Stomach (tissue), 9 donors: ENCODE measurements around the gene KLHL40. TPM values are rescaled to one million over a fixed set of nuclear protein-coding genes. Genes with fewer than 3 reads are reported as not detected.

Experiments used
- DNase-seq, 2 donors: peaks; one replicate each; pipeline versions ENCODE4 v3.0.0 to v3.0.0-alpha.2; 2013 to 2019
- H3K27ac ChIP-seq, 5 donors: fragments of 200-600 bp in 4 of 5; sonication (generic) in 4 of 5; one replicate each; pipeline ENCODE4 v1.5.1; 2013 to 2019; ENCODE audit warnings: mild to moderate bottlenecking in 1 of 5, moderate library complexity in 1 of 5
- H3K27me3 ChIP-seq, 3 donors: fragments of 200-600 bp; sonication (generic); one replicate each; pipeline ENCODE4 v1.5.1; 2017 to 2019; ENCODE audit warnings: mixed run types in 1 of 3
- H3K36me3 ChIP-seq, 4 donors: fragments of 200-600 bp; sonication (generic); 1 replicate in 3 of 4; 2 replicates in 1 of 4; pipeline ENCODE4 v1.5.1; 2016 to 2019
- H3K4me1 ChIP-seq, 4 donors: fragments of 200-600 bp; sonication (generic); one replicate each; pipeline ENCODE4 v1.5.1; 2016 to 2019
- H3K4me3 ChIP-seq, 4 donors: fragments of 200-600 bp; sonication (generic) in 3 of 4; one replicate each; pipeline ENCODE4 v1.5.1; 2016 to 2019; ENCODE audit warnings: mild to moderate bottlenecking in 1 of 4
- H3K9me3 ChIP-seq, 4 donors: fragments of 200-600 bp; sonication (generic); one replicate each; pipeline ENCODE4 v1.5.1; 2016 to 2019
- EP300 ChIP-seq: sonication (generic); formaldehyde crosslinking; IDR thresholded peaks from one replicate; pipeline ENCODE4 v1.6.1; 2017; ENCODE audit warnings: antibody characterized with exemption
- POLR2A ChIP-seq, 4 donors: fragments of 450-650 bp; IDR thresholded peaks; one replicate each; pipeline ENCODE4 v1.6.1; 2016; ENCODE audit warnings: antibody characterized with exemption in 4 of 4, control low read depth in 2 of 4, mild to moderate bottlenecking in 1 of 4, moderate library complexity in 1 of 4
- POLR2AphosphoS5 ChIP-seq, 3 donors: sonication (generic); formaldehyde crosslinking; IDR thresholded peaks; one replicate each; pipeline ENCODE4 v1.6.1; 2016; ENCODE audit warnings: antibody characterized with exemption in 3 of 3
- WGBS, 5 donors: extraction: QIAGEN DNeasy Blood & Tissue Kit in 3 of 5; methylation state at CpG; one replicate each; pipeline versions ENCODE4 v1.1.5 to v1.1.7; 2013 to 2018; 5-methylcytosine and 5-hydroxymethylcytosine counted together
- intact Hi-C: fragments of 100-400 bp; cut with DNase I; formaldehyde crosslinking; loops from one replicate; pipeline ENCODE4 v1.15.1; 2023; ENCODE audit warnings: low total_unique reads
- polyA plus RNA-seq, 3 donors: library from polyadenylated mRNA; stranded (reverse); fragments of 200-250 nt; gene quantifications; one replicate each; pipeline ENCODE4 v1.2.3, GENCODE V29; 2013
- total RNA-seq, 5 donors: library from RNA; depleted of rRNA; stranded (reverse); fragments of >200 nt; gene quantifications; one replicate each; pipeline versions ENCODE4 v1.1.0 to v1.2.3, GENCODE V29; 2014 to 2016
- TF ChIP-seq, protein P1 (sequence below), 7 experiments: fragments of 450-650 bp in 4 of 7; fragments of 200-600 bp in 3 of 7; sonication (generic) in 3 of 7; IDR thresholded peaks; one replicate each; pipeline ENCODE4 v1.5.1; 2016 to 2019; ENCODE audit warnings: antibody characterized with exemption in 7 of 7, control low read depth in 2 of 7, mild to moderate bottlenecking in 1 of 7
- donor health status: healthy with polysubstance abuse.
- donor health status: Bipolar disorder and iron deficiency.
- donor health status: healthy.

KLHL40 gene
- total and polyA plus RNA-seq, 8 donors, result 0.05 to 2.0 (median 0.18) TPM; not detected in 5

DNA sequence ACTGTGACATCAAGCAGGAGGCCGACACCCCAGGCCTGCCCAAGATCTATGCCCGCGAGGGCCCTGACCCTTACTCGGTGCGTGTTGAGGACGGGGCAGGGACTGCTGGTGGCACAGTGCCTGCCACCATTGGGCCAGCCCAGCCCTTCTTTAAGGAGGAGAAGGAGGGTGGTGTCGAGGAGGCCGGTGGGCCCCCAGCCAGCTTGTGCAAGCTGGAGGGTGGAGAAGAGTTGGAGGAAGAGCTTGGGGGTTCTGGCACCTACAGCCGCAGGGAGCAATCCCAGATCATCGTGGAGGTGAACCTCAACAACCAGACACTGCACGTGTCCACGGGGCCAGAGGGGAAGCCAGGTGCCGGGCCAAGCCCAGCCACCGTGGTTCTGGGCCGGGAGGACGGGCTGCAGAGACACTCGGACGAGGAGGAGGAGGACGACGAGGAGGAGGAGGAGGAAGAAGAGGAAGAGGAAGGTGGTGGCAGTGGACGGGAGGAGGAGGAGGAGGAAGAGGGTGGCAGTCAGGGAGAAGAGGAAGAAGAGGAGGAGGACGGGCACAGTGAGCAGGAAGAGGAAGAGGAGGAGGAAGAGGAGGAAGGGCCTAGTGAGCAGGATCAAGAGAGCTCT, 26.5 kb upstream of the KLHL40 start:
- peaks cover 18 to 59% (median 38%) of the 10 kb centered on the region in 4 donors for H3K4me1 ChIP-seq
- H3K36me3 ChIP-seq, result peaks cover 11 to 61% (median 38%) of the 10 kb centered on the region in 4 donors
- no peak for DNase-seq
- H3K27me3 ChIP-seq, result no peaks in the 10 kb centered on the region
- H3K9me3 ChIP-seq, result no peaks in the 10 kb centered on the region
- TF ChIP-seq EP300, result no peak
- TF ChIP-seq, protein P1, sequence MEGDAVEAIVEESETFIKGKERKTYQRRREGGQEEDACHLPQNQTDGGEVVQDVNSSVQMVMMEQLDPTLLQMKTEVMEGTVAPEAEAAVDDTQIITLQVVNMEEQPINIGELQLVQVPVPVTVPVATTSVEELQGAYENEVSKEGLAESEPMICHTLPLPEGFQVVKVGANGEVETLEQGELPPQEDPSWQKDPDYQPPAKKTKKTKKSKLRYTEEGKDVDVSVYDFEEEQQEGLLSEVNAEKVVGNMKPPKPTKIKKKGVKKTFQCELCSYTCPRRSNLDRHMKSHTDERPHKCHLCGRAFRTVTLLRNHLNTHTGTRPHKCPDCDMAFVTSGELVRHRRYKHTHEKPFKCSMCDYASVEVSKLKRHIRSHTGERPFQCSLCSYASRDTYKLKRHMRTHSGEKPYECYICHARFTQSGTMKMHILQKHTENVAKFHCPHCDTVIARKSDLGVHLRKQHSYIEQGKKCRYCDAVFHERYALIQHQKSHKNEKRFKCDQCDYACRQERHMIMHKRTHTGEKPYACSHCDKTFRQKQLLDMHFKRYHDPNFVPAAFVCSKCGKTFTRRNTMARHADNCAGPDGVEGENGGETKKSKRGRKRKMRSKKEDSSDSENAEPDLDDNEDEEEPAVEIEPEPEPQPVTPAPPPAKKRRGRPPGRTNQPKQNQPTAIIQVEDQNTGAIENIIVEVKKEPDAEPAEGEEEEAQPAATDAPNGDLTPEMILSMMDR (IDR thresholded peaks at IDR 0.05), result no peak
- TF ChIP-seq POLR2A (IDR thresholded peaks at IDR 0.05), result no peak
- no peak for TF ChIP-seq POLR2AphosphoS5 (IDR thresholded peaks at IDR 0.05)
- peak overlapping the region in 2 of 5 donors; percentile 11 to 49 for H3K27ac ChIP-seq
- WGBS, 5 donors, result 65 to 79% (median 77%) methylated on average over 16 to 22 of the region's 22 CpGs
- H3K4me3 ChIP-seq, result no peak overlapping the region
- intact Hi-C loops, result loop anchor here (10.0 kb wide), 1 partner anchor 86 kb away; no protein-coding TSS in a partner anchor

DNA sequence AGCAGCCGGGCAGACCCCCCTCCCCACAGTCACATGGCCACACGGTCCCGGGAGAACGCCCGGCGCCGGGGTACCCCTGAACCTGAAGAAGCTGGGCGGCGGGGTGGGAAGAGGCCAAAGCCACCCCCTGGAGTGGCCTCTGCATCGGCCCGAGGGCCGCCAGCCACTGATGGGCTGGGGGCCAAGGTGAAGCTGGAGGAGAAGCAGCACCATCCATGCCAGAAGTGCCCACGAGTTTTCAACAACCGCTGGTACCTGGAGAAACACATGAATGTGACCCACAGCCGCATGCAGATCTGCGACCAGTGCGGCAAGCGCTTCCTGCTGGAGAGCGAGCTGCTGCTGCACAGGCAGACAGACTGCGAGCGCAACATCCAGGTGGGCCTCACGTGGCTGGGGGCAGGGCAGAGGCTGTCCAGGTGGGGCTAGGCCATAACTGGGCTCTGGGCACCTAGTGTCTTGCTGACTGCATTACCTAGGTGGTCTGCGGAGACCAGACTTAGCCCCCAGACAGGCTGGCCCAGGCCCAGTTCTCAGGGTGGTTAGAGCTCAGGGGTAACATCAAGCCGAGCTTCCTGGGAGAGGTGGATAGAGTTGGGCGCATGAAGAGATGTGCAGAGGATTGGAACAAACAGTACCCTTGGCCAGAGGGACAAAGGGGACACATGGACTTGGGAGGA, 25.7 kb upstream of the KLHL40 start:
- TF ChIP-seq POLR2A (IDR thresholded peaks at IDR 0.05) (no peak), EP300 (no peak), POLR2AphosphoS5 (IDR thresholded peaks at IDR 0.05) (no peak)
- TF ChIP-seq, protein P1 (IDR thresholded peaks at IDR 0.05), result no peak
- H3K9me3 ChIP-seq, result no peaks in the 10 kb centered on the region
- peak overlapping the region in 2 of 5 donors; percentile 2 to 49 for H3K27ac ChIP-seq
- peaks cover 11 to 63% (median 38%) of the 10 kb centered on the region in 4 donors for H3K36me3 ChIP-seq
- WGBS, 5 donors, result 73 to 82% (median 80%) methylated on average over 25 of the region's 25 CpGs
- DNase-seq, result no peak
- no peak overlapping the region for H3K4me3 ChIP-seq
- intact Hi-C loops, result loop anchor here (10.0 kb wide), 1 partner anchor 85 kb away; no protein-coding TSS in a partner anchor
- peaks cover 16 to 58% (median 38%) of the 10 kb centered on the region in 4 donors for H3K4me1 ChIP-seq
- no peaks in the 10 kb centered on the region for H3K27me3 ChIP-seq

DNA sequence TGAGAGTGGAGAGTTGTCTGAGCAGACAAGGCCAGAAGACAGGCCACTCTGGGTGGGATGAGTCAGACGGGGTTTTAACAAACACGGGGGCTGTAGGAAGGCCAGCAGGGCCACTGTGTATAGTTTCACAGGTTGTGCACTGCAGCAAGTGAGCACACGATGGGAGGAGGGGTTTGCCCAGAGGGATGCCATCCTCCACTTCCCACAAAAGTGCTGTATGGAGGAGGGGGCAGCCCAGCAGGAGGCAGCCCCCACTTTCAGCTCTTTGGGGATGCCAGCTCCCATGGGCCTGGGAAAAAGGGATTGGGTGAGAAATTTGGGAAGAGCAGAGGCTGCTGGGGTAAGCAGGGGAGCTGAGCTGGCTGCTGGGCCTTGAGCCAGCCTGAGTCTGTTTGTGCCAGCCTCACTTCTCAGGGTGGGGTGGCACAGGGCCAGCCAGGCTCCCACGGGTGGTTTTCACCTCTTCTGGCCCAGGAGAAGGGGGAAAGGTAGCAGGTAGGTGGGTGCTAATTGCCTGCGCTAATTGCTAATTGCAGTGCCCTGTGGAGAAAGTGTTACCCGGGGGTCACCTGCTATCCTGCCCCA, 25.1 kb upstream of the KLHL40 start:
- peaks cover 11 to 63% (median 38%) of the 10 kb centered on the region in 4 donors for H3K36me3 ChIP-seq
- no peak overlapping the region for H3K4me3 ChIP-seq
- no peaks in the 10 kb centered on the region for H3K9me3 ChIP-seq
- intact Hi-C loops, result no loop called here
- H3K4me1 ChIP-seq, result peaks cover 9 to 52% (median 34%) of the 10 kb centered on the region in 4 donors
- no peaks in the 10 kb centered on the region for H3K27me3 ChIP-seq
- peak overlapping the region in 2 of 5 donors; percentile 2 to 49 for H3K27ac ChIP-seq
- 38 to 60% (median 53%) methylated on average over 4 to 6 of the region's 6 CpGs for WGBS, 5 donors
- DNase-seq, result no peak
- no peak for TF ChIP-seq POLR2AphosphoS5 (IDR thresholded peaks at IDR 0.05)
- TF ChIP-seq, protein P1 (IDR thresholded peaks at IDR 0.05), result no peak
- TF ChIP-seq EP300, result no peak
- no peak for TF ChIP-seq POLR2A (IDR thresholded peaks at IDR 0.05)

DNA sequence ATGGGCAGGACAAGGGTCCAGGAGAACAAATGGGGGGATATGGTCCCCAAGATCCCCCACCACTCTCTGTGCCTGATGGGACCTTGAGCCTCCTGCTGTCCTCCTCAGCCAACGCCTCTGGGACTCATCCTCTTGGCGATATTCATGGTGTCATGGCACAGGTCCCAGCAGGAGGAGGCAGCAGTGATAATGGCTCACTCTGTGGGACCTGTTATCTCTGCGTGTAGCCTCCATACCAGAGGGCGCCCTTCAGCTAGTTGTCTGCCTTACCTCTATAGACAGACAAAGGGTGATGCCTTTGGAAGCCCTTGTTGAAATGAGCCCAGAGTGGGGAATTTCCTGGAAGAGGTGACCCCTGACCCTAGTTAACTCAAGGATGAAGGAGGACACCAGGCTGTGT, 24.4 kb upstream of the KLHL40 start:
- peak overlapping the region in 1 of 5 donors; percentile 2 for H3K27ac ChIP-seq
- no peak for DNase-seq
- H3K27me3 ChIP-seq, result no peaks in the 10 kb centered on the region
- no peaks in the 10 kb centered on the region for H3K9me3 ChIP-seq
- TF ChIP-seq POLR2A (IDR thresholded peaks at IDR 0.05), result no peak
- TF ChIP-seq, protein P1 (IDR thresholded peaks at IDR 0.05), result no peak
- no peak for TF ChIP-seq POLR2AphosphoS5 (IDR thresholded peaks at IDR 0.05)
- TF ChIP-seq EP300, result no peak
- H3K4me1 ChIP-seq, result peaks cover 3 to 49% (median 29%) of the 10 kb centered on the region in 4 donors
- no peak overlapping the region for H3K4me3 ChIP-seq
- intact Hi-C loops, result no loop called here
- 76 to 87% (median 83%) methylated on average over 4 of the region's 4 CpGs for WGBS, 5 donors
- H3K36me3 ChIP-seq, result peaks cover 11 to 63% (median 38%) of the 10 kb centered on the region in 4 donors
